Activated naive CD8-positive, alpha-beta T cell treated with anti-CD3 and anti-CD28 coated beads, Interleukin-2, amount 50 U/mL, for 16 hours (primary cell): Measurements from ENCODE around the gene FNBP1.
"Not testable (repeated sequence)": the region's sequence is repeated elsewhere in the genome, so short reads cannot be mapped to it uniquely, and the experiment has no call there.

Experiments
- DNase-seq: peaks from one replicate; pipeline ENCODE4 v3.0.0-alpha.2; 2020; ENCODE audit warnings: low read depth, low spot score

Gene FNBP1

DNA sequence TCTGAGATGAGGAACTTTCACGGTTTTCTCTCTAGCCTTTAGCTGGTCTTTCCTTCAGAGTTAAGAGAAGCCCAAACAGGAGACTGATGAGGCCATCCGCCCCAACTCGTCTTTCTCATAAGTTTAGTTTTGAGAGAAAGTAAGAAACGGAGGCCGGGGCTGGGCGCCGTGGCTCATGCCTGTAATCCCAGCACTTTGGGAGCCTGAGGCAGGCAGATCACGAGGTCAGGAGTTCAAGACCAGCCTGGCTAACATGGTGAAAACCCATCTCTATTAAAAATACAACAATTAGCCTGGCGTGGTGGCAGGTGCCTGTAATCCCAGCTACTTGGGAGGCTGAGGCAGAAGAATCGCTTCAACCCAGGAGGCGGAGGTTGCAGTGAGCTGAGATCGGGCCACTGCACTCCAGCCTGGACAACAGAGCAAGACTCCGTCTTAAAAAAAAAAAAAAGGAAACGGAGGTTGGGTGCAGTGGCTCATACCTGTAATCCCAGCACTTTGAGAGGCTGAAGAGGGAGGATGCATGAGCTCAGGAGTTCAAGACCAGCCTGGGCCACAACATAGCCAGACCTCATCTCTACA lies 152.2 kb downstream of the FNBP1 start:
- DNase-seq, result not testable (repeated sequence)

DNA sequence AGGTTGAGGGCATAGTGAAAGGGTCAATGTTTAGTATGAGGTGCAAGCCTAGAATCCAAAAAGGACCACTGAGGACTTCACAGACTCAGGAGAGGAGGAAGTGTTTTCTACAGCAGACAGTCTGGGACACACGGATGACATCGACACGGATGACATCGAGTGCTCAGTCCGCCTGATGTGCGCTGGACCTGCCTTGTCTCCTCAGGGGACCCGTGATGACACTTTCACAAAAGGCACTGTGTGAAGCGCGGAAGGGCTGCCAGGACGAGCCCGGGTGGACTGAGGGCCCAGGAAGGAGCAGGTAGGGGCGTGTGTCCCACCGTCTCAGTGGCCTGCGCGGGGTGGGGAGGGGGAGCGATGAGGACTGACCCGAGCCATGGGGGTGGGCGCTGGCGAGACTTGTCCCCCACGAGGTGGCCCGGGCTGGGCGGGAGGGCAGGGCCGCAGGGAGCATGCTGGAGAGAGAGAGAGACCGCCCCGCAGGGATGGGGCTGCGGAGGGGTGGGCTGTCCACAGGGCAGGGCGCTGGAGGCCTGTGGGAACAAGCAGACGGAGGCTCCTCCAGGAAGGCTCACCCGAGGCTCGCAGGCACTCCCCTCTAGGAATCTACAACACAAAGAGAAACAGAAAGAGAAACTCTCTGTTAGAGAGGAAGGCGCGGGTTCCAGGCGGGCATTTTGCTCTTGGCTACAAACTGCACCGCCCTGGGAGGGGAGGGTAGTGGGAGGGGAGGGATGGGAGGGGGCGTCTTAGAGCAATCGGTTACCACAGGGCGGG lies 152.9 kb downstream of the FNBP1 start:
- peak; percentile 69 for DNase-seq

DNA sequence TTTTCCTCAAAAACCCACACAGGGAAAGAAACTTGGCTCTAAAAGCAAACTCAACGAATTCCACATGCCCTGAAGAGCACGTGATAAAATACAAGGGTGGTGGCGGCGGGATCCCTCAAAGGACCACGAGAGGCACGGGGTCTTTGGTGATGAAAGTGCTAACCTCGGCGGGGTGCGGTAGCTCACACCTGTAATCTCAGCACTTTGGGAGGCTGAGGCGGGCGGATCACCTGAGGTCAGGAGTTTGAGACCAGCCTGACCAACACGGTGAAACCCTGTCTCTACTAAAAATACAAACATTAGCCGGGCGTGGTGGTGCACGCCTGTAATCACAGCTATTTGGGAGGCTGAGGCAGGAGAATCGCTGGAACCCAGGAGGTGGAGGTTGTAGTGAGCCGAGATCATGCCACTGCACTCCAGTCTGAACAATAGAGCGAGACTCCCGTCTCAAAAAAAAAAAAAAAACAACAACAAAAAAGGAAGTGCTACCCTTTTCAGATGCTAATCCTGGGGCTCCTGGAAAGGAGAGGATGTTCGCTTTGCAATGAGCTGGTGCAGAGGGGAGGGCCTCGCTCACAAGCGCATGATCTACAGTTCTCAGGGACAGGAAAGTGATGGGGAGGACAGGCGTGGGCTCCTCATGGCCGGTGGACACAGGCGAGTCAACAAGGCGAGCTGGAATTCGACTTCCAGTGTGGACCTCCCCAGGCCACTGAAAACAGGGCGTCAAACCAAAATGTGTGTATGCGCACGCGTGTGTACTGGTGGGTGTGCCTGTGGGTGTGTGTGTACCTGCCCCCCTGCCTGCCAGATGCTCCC lies 153.7 kb downstream of the FNBP1 start:
- no peak for DNase-seq

DNA sequence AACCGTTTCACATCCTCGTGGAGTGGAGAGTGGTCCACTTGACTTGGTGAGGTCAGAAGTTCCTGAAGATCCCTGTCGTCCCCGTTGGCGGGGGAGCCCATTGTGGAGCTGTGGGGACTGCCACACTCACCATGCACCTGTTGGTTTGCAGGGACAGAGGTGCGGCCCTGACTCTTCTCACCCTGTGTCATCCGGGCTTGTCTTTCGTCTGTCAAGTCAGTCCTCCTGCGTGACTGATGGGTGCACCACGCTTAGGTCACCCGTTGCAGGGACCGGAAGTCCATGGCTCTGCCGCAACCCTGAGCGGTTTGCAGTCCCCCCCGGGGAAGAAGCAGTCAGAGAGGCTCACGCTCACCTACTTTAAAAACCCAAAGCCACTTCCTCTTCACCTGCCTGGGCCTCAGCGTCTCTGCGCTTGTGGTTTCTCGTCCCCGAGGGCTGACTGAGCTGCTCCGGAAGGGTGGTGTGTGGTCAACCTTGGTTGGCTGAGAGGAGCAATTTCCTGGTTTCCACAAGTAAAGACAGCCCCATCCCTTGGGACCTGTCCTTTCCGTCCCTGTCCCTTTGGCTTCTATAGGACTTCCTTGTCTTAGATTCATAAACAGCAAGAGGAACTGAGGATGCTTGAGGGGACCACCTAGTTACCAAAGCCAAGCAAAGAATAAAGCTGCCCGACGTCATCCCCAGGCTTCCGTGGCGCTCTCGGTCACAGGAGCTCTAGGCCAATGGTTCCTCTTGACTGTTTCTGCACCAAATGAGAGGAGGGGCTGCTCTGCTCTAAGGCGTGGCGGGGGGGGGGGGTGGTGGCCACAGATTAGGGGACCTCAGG lies 154.5 kb downstream of the FNBP1 start:
- peak; percentile 82 for DNase-seq

DNA sequence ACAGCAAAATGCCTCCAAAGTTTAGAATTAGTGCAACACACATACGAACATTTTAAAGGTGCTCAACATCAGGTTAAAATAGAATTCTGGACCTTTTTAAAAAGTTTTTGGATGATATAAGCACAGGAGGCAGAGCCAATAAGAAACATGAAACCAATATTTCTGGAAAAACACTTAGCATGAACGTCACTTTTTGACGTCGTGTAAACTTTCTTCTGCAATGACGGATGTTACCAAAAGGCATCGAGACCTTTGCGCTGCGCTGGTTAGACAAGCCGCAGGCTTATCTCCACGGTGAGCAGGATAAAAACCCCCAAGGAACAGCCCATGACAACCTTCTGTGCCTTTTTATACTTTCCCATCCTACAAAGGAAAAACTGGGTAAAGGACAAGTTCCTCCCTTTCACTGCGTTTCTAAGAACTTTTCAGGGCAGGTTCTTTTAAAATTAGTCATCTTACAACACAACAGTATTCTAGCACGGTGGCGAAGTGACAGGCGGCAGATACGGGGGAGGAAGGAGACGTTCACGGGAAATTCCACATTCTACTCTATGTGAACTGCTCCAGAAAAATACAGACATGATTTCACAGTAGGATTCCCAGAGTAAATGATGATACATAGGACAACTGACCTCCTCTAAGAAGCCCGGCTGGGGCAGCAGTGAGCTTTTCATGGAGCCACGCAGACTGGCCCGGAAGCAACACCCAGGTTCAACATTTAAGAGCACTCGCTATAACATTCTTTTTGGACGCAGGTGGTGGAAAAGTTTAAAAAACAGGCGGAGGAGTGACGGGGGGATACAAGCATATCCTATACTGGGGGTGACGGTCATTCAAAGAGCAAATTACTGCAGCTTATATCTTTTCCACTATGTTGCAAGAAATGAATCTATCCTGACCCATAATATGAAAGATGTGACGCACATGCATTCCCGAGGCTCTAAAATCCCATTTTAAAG lies 155.4 kb downstream of the FNBP1 start:
- DNase-seq, result no peak

DNA sequence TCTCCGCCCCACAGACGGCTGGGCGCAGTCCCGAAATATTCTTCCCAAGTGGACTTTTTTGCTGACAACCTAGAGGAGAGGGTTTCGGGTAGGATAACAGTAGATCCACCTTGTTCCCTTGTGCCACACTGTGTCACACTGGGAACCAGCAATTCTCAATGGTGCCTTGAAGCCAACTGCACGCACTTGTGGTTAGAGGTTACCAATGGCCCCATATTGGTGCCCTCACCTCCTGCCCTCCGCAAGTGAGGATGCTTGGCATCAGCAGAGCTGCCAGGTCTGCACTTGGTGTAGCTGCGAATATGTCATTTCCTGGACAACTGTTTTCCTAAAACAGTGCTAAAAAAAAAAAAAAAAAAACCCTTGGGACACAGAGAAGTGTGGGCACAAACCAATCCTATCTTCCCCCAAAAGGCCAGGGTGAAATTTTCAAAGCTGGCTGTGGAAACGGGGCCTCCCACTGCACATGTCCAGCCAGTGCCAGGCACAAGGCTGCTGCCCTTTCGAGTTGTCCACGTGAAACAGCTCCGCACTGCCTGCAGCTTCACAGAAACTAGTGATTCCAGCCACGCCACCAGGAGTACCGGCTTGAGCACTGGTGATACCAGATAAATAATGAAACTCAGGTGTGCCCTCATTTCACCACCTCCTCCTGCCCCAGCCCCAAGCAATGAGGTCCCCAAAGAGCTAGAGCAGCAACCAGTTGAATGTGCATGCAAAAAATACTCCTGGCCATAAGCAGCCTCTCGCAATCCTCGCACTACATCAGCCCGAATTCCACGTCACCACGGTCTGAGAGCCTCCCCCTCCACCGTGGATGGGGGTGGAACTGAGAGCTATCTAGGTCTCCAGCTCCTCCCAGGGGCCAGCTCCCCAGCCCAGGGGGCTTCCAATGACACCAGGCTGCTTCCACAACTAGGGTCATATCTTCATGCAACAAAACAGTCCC lies 156.5 kb downstream of the FNBP1 start:
- no peak for DNase-seq

DNA sequence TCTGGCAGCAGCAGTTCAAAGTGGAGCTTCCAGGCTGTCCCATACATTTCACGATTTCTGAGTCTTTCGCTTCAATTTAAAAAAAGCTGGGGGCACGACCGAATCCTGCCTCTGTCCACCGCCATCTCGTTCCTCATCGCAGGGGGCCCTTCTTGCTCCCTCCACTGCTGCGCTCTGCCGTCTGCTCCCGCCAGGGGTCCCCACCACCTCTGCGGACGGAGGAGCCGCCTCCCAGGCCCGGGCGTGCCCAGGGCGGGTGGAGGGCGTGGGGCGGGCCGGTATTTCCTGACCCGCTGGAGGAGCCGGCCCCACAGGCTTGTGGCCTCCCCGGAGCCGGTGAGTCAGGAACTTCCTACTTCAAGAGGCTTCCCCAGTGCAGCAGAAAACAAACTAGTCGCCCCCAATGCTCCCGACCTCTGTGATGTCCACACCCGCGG lies 157.3 kb downstream of the FNBP1 start:
- peak; percentile 85 for DNase-seq

DNA sequence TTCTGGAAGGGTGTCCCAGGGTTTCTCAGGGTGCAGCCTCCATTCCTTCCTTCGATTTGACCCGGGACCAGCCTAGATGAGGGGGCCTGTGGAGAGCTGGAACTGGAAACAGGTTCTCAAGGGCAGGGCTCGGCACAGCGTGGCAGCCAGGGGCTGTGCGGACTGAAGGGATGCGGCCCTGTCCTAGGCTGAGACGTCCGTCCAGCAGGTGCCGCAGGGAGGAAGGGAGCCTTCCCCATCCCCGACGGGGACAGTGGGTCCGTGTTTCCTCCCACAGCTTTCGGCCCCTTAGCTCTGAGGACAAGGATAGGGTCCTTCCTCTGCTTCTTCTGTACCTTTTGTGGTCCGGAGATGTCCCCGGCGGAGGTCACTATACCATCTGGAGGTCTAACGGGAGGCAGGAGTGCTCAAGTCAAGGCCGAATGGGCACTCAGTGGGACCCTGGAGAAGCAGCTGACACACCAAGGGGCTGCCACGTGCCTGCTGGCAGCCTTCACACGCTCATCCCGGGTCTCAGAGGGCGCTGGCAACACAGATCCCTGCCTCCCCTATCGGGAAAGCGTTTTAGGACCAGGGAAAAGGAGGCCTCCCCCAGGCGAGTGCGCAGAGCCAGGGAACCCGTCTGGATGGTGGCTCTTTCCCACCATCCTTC lies 157.8 kb downstream of the FNBP1 start:
- no peak for DNase-seq

DNA sequence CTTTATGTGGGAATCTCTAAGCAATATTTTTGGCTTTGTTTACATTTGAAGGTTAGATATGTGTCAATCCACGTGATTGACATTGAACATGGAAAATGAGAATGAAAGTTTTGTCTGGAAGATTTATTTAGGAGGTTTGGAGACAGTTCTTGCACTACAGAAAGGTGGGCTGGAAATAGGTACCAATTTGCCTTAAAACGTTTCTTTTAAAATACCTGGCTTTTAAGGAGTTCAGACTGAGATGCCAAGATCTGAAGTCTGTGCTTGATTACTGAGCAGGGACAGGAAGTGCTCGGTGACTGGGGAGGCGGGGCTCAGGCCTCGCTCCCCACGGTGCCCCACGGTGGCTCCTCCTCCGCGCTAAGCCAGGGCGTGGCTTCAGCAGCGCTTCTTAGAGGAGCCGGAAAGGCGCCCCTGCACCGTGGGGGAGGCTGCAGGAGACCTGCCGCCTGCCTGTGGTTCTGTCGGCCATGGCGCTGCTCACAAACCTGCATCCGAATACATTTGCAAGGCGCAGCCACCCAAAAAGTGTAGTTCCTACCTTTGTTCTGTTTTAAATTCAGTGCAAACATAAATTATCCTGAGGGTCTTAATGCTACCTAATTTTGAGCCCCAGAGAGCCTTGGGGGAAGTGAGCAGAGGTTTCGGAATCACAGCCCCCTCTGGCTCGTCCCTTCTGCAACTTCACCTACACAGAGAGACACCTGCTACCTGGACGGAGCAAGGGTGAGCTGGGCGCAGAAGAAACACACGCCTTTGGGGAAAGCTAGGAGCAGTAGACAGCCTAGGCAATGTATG lies 158.6 kb downstream of the FNBP1 start:
- peak; percentile 91 for DNase-seq

DNA sequence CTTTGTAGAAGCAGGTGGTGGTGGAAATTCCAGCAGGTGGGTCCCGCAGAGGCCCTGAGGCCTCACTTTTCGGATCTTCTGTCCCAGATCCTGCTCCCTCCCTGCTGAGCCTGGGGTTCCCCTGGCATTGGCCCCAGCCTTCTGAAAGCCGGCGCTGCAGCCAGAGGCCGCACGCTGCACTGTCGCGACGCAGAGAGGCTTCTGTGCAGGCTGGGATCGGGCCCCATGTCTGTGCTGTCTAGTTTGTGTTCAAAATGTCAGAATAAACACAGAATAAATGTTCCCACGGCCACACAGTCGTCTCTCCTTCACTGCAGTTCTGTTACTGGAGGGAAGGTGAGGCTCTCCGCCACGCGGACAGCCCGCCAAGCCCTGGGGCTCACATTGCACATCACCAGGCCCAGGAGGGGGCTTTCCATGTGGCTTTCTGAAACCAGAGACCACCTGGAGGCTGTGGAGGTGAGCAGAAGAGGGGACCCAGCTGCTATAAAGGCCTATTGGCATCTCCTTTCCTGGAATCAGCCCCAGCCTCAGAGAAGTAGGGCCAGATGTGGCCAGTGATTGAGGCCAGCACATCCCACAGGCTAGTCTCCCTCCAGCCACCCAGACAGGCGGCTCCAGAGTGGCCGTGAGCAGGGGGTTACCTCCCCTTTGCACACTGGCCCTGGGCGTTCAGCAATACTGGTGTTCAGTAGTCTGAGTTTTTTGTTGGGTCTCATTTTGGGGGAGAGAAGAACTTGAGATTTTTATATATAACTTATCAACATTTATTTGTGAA lies 161.3 kb downstream of the FNBP1 start:
- DNase-seq, result no peak

DNA sequence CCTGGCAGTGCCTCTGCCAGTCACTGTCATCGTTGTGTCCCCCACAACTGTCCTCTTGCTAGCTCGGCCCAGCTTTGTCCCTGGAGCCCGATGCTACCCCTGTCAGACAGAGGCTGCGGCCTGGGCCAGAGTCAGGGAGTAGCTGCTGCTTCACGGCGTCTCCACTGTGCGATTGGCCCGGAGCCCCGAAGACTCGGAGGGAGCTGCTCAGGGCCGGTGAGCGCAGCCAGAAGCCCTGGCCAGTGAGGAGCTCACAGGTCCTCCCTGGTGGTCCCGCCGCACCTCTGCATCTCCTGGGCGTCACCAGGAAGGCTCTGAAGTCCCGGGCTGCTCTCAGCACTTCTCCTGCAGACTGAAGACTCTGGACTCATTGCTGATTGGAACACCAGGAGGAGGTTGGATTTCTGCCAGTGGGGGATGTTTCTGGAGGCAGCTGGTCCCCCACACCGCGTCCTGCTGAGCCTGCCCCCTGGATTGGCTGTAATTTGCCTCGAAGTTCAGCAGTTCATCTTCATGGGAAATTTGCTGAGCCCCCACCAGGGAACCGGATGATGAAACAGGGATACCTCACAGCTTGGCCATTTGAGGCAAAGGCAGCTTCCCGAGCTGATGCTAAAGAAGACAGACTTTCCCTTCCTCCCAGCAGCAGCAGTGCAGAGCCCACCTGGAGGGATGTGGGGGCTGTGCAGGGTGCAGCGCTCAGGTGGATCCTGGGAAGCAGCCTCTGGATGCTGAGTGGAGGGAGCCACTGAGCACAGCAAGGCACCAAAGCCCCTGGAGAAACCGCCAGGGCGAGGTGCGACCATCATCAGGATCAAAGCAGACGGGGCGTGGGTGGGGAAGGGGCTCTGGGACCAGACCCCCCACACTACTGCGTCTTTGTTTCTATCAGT lies 162.1 kb downstream of the FNBP1 start:
- DNase-seq, result no peak

DNA sequence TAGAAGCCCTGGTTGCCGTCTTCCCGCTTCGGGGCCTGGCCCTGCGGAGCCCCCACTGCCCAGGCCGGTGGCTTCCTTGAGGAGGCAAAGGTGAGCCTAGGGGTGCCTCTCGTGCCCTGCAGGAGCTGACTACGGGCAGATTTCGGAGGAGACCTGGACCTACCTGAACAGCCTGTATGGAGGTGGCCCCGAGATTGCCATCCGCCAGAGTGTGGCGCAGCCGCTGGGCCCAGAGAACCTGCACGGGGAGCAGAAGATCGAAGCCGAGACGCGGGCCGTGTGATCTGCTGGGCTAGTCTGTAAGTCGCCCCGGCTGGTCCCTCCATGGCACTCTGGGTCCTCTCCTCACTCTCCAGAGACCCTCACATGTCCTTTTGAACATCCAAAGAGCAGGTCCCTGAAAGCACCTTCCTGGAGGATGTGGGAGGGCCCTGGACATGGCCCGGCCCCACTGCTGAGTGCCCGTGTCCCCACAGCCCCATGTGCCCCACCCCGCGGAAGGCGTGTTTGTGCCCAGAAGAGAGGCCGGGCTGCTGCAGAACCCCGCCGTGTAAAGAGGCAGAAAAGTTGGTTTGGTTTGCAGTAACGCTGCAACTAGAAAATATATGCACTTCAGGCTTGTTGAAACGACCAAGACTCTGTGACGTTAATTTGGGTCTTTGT lies 162.9 kb downstream of the FNBP1 start:
- DNase-seq, result no peak

DNA sequence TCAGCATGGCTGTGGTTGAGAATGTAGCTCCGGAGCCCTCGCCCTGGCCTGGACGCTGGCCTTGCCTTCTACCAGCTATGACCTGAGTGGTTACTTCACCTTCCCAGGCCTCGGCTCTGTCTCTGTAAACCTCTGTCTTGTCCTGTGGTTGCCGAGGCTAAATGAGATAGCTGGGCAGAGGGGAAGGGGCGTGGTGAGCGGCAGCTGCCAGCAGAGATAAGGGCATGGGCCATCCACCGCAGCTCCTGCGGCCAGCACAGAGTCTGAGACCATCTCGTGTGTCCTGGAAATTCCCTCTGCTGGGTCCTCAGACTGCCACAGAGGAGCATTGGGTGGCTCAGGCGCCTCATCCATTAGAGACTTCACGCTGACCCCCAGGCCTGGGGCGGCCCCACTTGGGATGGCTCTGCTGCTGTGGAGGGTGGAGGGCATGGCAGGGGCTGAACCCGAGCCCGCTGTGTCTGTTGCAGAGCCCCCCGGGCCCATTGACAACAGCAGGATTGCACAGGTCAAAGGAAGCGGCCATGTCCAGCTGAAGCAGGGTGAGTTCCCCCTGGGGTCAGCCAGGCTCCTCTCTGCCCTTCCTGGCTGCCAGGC lies 163.8 kb downstream of the FNBP1 start:
- DNase-seq, result no peak

DNA sequence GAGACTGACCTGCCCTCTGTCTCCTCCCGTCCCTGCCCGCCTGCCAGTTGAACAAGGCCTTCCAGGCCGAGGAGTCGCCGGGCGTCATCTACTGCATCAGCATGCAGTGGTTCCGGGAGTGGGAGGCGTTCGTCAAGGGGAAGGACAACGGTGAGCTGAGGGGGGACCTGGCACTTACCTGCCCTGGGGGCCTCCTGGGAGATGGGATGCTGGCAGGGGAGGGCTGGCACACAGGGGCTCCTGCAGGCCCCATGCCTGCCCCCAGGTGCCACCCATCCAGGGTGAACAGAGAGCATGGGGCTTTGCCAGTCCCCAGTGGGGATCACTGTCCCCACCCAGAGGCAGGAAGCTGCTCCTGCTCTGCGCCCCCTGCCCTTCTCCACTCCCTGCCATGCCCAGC lies 164.7 kb downstream of the FNBP1 start:
- DNase-seq, result no peak

DNA sequence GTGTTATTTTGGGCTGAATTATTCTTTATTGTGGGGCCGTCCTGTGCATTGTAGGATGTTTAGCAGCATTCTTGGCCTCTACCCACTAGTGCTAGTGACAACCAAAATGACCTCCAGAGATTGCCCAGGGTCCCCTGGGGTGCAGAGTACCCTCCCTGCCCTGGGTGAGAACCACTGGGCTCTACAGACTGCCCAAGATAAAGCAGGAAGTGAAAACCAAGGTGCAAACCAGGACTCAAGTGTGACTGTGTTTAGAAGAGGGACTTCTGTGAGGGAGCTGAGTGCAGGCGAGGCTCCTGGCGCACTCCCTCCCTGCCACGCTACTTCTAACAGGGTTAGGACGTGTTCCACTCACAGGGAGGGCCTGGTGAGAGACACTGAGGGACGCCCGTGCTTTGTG lies 166.2 kb downstream of the FNBP1 start:
- DNase-seq, result no peak
